GM18870 (cell line): ENCODE data around the gene CD58.

Experiments used
- ATAC-seq: cut with Tn5 transposase; IDR thresholded peaks from one replicate; pipeline ENCODE4 v1.9.1; 2021; ENCODE audit warnings: moderate library complexity; ENCODE audit not compliant: unreplicated experiment

Gene CD58

DNA sequence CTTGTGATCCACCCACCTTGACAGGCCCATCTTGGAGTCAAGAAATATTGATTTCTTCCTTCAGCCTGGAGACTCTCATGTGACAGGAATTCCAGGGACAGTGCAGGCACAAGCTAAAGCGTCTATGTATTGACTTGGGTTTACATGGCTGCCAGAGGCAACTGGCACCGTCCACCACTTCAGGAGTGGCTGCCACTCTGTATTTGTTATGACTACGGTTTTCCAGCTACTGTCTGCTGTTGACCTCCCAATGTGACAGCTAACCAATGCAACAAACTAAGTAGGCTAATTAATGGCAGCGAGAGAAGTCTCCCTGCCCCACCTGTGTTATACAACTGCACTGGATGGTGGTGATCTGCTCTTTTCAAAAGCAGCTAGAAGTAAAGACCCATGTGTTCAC lies 56.9 kb downstream of the CD58 start:
- no peak for ATAC-seq

DNA sequence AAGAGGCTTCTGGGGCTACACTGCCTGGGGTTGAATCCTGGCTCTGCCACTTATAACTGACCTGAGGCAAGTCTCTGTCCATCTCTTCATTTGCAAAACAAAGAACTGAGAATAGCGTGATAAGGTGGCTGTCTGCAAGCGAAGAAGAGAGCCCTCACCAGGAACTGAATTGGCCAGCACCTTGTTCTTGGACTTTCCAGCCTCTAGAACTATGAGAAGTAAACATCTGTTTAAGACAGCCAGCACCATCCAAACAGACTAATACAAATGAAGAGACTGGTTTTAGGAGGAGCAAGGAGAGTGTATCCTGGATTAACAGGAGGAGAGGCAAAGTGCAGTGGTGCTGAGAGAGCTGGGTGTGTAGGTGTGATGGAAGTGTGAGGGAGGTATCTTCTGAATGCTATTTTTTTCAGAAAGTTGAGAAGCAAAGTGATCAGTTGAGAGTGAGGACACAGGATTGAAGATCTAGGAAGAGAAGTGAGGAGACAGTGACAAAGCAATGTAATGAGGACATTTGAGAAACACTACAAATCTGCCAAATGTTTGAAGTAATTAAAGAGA lies 59.3 kb downstream of the CD58 start:
- no peak for ATAC-seq

DNA sequence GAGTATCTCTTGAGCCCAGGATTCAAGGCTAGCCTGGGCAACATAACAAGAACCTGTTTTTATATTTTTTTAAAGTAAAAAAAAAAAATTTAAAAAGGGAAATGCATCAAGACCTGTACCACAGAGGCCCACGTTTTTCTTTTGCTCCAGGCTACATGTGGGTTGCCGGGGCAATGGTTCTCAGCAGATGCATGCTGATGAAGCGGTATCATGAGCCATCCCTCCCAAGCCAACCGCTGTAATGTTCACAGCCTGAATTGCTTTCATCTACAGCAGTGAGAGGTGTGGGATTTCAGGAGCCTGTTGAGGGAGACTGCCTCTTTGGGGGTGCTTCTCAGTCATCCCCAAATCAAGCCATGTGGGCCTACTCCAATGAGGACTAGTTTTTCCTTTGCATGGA lies 60.5 kb downstream of the CD58 start:
- ATAC-seq, result no peak

DNA sequence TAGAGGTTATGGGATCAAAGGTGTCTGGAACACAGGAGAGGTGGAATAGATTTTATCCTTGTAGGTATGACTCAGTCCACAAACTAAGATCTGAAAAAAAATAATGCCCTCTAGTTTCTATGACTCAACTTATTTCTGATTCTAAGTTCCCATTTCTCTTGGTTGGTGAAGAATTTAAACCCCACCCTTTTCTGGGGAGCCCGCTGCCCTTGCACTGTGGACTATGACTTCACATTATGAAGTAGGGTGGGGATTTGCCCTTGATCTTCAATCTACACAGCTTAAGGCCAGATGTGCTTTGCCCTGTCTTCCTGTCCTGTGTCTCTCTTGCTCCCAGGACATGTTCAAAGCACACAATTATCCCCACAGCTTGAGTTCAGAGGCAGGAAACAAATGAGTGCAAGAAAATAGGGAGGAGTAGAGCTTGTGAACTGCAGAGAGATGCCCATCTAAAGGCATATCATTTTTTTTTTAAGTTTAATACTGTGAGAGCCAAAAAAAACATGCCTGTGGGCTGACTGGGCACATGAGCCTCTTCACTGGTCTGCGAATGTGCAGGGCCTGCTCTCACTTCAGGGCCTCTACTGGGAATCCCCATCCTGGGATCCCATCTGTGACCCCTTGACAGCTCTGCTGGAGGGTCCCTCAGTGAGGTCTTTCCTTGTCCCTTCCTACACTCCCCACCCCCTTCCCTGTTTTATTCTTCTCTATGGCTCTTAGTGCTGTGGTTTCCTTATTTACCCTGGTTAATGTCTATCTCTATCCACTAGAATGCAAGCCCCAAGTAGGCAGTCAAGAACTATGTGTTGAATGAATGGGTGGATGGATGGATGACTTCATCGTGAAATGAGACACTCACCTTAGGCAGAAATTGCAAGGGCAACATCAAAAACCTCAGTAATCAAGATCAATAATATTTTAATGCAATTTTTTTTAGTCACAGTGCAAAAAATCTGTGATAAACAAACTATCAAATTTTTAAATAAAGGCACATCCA lies 61.5 kb downstream of the CD58 start:
- ATAC-seq, result peak; percentile 49

DNA sequence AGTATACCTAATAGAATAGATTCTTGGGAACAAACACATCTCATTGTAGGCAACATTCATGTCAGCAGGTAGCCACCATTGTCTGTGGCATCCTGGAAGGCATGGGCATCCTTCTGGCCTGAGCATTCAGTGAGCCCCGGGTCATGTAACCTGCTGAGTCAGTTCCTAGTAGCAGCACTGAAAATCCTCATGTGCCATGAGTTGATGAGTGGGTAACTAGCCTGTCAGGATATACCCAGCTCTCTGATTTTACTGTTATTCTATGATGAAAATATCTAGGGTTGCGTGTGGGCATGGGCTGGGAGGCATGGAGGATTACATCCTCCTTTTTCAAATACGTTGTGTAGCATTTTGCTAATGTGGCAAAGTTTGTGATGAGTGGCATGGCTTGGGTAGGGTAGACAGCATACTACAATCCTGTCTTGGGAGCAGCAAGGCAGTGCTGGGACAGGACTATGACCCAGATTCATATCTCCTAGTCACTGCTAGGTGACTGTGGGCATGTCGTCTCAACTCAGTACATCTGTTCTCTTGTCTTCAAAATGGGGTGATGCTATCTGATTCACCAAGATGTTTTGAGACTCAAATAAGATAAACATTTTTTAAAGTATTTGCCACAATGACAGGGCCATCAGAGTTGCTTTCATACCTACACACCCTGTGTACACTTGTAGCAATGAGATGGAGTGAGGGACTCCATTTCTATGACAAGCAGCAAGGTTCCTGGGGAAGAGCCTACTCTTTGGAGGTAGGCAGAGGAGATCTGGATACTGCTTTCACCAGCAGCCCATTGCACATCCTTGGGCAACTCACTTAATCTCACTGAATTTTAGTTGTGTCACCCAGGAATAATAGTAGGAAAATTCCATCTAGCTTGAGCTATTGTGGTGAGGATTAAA lies 62.5 kb downstream of the CD58 start:
- no peak for ATAC-seq

DNA sequence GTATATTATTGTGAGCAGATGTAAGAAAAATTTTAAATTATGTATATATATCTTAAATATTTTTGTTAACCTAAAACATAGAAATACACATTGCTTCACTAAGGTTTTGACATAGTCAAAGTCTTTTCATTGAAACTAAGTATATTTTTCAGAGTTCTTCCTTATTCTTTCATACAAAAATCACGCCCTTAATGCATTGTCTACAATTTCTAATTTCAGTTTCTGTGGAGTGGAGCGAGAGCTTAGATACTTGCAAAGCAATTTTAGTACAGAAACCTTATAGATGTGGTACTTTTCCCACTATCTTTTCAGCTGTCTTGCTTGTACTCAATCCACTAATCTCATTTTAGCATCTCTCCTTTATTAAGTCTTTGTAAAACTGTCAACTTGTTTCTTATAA lies 63.2 kb downstream of the CD58 start:
- no peak for ATAC-seq

DNA sequence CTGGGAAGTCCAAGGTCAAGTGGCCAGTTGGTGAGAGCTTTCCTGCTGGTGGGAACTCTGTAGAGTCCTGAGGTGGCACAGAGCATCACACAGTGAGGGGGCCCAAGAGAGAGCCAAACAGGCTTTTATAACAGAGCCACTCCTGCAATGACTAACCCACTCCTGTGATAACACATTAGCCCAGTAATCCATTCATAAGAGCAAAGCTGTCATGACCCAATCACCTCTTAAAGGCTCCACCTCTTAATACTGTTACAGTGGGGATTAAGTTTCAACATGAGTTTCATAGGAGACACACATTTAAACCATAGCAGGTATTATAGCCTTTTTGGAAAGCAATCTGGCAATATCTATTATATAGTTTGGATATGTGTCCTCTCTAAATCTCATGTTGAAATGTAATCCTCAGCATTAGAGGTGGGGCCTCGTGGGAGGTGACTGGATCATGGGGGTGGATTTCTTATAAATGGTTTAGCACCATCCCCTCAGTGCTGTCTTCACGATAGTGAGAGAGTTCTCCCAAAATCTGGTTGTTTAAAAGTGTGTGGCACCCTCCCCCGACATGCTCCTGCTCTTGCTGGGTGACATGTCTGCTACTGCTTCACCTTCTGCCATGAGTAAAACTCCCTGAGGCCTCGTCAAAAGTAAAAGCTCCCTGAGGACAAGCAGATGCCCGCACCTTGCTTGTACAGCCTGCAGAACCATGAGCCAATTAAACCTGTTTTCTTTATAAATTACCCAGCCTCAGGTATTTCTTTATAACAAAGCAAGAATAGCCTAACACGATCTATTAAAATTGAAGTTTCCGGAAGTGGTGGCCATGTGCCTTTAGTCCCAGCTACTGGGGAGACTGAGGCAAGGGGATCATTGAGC lies 64.5 kb downstream of the CD58 start:
- ATAC-seq, result no peak

DNA sequence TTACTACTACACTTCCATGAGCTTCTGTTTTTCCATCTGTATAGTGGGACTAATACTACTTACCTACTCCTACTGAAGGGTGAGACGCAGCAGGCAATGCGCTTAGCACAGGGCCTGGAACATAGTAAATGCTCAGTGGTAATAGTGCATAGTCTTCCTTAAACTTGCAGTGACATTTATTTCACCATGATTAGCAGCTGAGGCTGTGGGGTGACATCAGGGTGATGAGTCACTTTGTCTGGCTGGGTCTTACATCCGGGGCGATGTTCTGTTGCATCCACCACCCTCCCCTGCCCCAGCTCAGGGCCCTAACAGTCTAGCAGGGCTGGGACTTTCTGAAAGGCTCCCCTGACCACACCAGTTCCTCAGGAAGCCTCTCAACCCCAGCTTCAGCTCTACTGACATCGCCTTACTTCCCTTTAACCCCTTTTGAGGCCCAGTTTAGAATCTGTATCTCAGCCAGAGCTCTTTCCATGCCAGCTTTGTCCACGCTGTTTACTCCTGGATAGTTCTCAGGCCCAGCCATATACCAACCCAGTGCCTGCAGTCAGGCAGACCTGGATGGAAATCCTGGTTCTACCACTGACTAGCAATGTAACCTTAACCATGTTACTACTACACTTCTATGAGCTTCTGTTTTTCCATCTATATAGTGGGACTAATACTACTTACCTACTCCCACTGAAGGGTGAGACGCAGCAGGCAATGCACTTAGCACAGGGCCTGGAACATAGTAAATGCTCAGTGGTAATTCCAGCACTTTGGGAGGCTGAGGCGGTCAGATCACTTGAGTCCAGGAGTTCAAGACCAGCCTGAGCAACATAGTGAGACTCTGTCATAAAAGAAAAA lies 66.3 kb downstream of the CD58 start:
- ATAC-seq, result peak; percentile 76

DNA sequence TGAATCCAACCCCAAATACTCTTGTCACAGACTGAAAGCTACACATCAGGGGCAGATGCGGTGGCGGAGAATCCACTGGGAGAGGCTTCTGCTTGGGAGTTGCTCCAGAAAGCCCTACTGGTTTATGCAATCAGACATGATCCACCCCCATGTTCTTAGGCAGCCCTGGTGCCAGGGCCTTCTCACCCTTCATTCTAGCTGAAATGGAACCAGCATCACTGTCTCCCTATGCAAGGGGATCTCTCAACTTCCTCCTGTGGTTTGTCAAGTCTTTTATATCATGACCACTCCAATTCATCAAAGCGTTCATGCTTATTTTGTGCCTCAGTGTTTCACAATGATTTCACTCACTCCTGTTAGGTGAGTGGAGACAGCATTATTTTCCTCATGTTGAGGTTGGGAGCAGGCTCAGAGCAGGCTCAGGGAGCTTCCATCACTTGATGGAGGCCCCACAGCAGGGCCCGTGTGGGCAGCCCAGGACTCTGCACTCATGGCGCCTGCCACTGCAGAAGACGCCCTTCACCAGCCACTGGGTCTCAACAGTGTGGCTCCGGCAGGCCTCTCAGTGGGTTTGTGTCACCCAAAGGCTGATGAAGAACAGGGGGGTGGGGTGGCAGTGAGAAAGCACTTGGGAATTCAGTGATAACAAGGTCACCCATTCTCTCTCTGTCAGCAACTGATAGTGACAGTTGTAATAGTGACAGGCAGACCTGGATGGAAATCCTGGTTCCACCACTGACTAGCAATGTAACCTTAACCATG lies 67.1 kb downstream of the CD58 start:
- ATAC-seq, result no peak

DNA sequence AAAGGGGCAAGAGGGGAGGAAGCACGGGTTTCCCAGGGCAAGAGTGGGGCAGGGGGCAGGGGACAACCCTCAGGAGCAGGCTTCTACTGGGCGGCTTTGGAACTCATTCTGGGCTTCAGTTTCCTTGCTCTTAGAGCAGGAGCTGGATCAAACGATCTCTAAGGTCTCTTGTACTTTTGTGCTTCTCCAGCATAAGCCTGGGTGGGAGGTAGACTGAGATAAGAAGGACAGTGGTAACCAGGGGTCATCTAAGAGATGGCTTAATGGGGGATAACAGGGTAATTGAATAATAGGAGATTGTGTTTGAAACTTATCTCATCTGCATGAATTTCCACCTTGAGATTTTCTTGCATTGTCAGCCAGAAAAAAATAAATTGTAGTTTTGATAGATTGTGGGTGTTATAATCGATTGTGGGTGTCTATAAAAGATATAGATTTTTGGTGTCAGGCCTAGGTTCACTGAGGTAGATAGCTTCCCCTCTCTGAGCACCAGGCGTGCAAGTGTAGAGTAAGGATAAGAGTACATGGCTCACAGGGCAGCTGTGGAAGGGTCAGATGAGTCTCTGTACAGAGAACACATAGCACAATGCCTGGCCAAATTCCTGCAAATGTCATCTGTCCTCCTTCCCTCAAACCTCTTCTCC lies 68.0 kb downstream of the CD58 start:
- ATAC-seq, result no peak

DNA sequence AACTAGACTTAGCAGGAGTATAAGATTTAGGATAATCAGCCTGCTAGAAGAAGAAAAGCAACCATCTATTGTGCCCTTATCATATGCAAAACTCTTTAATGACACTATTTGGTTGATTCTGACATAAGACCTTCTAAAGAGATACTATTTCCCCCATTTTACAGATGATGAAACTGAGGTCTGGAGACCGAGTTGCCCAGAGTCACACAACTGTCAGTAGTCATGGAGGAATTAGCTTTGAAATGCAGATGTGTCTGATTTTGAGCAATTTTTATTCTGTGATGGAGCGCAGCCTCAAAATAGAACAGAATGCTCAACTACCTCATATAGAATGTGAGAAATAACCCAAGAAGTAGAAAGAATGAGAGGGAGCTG lies 69.0 kb downstream of the CD58 start:
- no peak for ATAC-seq

DNA sequence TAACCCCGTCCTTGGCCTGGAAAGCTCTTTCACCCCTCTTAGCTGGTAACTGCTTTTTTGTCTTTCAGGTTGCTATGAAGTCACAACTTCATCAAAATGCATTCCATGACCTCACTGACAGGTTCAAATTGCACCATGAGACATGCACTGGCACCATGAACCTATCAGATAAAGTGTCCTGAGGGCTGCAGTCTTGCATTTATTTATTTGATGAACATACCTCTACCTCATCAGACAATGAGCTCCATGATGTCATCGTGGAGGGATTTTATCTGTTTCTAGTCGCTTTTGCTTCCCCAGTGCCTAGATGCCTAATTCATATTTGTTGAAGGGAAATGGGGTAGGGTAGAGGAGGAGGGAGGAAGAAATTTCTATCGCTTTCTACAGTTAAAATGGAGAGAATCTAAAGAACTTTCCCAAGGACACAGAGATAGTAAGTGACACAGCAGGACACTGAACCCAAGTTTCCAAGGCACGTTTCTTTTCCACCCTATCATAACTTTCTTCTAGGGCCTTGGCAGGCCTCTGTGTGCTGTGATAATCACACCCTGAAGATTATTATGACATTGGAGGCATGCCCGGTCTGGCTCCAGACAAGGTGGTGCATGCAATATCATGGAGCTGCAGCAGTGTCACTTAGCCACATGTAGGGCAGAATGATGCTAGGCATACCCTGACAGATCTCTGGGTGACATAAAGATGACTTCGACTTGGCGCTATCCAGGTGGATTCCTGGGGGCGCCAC lies 69.5 kb downstream of the CD58 start:
- ATAC-seq, result no peak

DNA sequence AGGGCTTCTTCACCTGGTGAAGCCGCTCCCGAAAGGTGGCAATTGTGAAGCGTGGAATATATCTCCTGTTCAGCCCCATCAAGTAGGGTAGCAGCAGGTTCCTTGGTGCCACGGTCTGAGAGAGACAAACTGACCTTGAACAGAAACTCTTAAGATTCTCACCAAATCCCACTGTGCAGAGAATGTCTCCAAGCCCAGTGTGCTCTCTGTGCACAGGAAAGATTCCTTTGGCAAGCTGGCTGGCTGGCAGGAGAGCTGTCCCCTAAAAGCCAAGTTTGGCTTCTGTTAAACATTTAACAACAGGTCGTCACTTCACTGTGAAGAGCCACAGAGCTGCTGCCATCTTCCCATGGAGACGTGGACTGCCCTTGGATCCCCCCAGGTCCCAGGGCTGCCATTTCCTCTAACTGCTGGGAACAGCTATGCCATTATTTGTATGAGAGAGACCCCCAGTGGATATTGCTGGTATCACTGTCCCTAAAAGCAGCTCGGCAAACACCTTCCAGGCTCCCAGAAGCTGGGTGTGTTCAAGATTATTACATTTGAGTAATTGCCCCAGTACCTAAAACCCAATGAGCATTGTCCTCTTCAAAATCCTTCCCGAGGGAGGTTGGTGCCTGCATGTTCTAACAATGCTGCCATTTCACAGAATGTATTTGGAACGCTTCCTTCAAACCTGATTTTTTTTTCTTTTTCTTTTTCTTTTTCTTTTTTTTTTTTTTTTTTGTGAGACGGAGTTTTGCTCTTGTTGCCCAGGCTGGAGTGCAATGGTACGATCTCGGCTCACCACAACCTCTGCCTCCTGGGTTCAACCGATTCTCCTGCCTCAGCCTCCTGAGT lies 71.8 kb downstream of the CD58 start:
- peak; percentile 42 for ATAC-seq

DNA sequence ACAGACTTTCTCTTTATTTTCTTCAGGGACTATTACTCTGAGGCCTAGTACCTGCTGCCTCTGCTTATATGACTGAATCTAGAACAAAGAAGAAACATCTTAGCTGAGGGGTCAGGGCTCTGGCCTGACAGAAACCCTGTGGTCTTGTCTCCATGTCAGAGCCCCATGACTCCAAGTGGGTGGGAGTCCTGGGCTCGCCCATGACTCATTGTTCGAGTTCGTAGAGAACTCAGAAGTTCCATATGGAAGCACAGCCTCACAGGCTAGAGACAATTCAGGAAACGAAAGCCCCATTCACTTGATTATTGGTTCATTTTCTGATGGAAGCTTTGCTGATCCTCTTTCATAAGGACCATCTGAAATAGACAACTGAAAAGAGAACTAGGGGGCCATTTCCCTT lies 73.2 kb downstream of the CD58 start:
- no peak for ATAC-seq

DNA sequence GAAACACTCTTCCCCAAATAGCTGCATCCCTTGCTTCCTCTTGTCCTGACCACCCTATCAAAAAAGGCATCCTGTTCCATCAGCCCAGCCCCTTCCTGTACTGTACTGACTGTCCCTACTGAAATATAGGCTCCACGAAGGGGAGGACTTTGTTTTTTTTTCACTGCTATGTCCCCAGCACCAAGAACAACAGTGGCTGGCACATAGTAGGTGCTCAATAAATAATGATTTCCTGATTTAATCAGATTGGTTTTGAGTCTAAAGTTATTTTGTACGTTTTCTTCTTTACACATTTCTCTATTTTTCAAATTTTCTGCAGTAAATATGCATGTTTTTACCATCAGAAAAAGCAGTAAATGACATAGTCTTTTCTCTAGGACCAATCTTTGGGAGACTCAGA lies 73.9 kb downstream of the CD58 start:
- no peak for ATAC-seq

DNA sequence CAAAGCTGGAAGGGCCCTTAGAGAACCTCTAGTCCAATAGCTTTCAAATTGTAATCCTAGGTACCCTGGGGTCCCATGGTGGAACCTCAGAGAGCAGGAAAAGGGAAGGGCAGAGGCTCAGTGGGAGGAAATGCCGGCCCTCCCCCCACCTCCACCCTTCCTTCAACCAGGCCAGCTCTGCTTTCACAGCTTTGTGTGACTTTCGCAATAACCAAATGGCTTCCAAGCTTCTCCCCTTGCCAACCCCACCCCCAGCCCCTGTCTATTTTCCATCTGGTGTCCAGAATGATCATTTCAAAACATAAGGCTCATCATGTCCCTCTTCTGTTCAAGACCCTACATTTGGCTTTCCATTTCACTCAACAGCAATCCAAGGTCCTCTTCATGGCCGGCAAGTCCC lies 74.4 kb downstream of the CD58 start:
- no peak for ATAC-seq

DNA sequence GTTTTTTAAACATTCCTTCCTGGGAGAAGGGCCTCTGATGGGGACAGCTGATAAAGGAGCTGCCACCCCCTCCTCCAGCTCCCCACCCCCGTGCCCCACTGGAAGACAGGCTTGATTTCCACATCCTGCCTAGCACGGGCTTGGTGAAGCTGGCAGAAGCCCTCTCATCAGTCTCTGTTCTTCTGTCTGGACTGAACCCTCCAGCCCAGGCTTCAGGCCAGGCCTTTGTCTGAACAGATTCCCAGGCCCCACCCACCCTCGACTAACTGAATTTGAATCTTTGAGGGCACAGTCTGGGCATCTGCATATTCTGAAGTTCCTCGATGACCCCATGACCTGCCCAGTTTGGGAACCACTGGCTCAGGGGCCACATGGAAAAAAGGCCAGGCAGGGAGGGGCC lies 75.3 kb downstream of the CD58 start:
- no peak for ATAC-seq
